MCF 10A (cell line): ENCODE results near the gene PTPN6. TPM values are rescaled to one million over a fixed set of nuclear protein-coding genes. Genes with fewer than 3 reads are reported as not detected.

ENCODE experiments used
- BruUV-seq: library from RNA; stranded (reverse); fragments of 400-500 nt; replicated peaks from 2 replicates; lab custom pipeline; 2021; lab: Mats Ljungman, UMichigan
- CTCF ChIA-PET: fragments of 300-600 bp; sonication (Branson Sonifier 250); formaldehyde crosslinking; extraction: SDS; loops from one replicate; lab custom pipeline; 2021; ENCODE audit warnings: antibody characterized with exemption, inconsistent platforms; lab: Yijun Ruan, JAX
- POLR2A ChIA-PET: fragments of 300-600, 350-650 bp; sonication (Branson Sonifier 250); formaldehyde crosslinking; extraction: SDS; loops from one replicate; lab custom pipeline; 2020; ENCODE audit warnings: antibody characterized with exemption, inconsistent platforms; lab: Yijun Ruan, JAX
- DNase-seq: peaks from one replicate; pipeline ENCODE4 v3.0.0-alpha.2; 2018; ENCODE audit not compliant: unreplicated experiment
- H3K27ac Mint-ChIP-seq: one replicate; pipeline ENCODE4 v1.8.0; 2022; ENCODE audit warnings: mild to moderate bottlenecking, low read depth, mixed read lengths; ENCODE audit not compliant: unreplicated experiment
- H3K27me3 Mint-ChIP-seq: one replicate; pipeline ENCODE4 v1.8.0; 2022; ENCODE audit warnings: mixed read lengths; ENCODE audit not compliant: insufficient read depth, unreplicated experiment
- H3K36me3 Mint-ChIP-seq: one replicate; pipeline ENCODE4 v1.8.0; 2022; ENCODE audit warnings: mild to moderate bottlenecking, moderate library complexity, mixed read lengths; ENCODE audit not compliant: insufficient read depth, unreplicated experiment
- H3K4me1 Mint-ChIP-seq: one replicate; pipeline ENCODE4 v1.8.0; 2022; ENCODE audit warnings: mixed read lengths; ENCODE audit not compliant: insufficient read depth, unreplicated experiment
- H3K4me3 Mint-ChIP-seq: one replicate; pipeline ENCODE4 v1.8.0; 2022; ENCODE audit warnings: mild to moderate bottlenecking, moderate library complexity, mixed read lengths; ENCODE audit not compliant: unreplicated experiment
- H3K9me3 Mint-ChIP-seq: one replicate; pipeline ENCODE4 v1.8.0; 2022; ENCODE audit warnings: mixed read lengths; ENCODE audit not compliant: unreplicated experiment
- intact Hi-C: fragments of 100-400 bp; cut with micrococcal nuclease; formaldehyde crosslinking; loops from 2 replicates; pipeline ENCODE4 v1.14.1; 2022
- total RNA-seq: library from RNA; stranded (reverse); gene quantifications from 2 replicates; pipeline ENCODE4 v1.2.3, GENCODE V29; 2022
- TF ChIP-seq, protein P1 (sequence below): fragments of 200-600 bp; IDR thresholded peaks from one replicate; pipeline ENCODE4 v1.8.0; 2022; ENCODE audit warnings: antibody characterized with exemption, mild to moderate bottlenecking; ENCODE audit not compliant: unreplicated experiment

Gene PTPN6
- total RNA-seq, 1 experiment from 2014 or later, result 10.3 TPM

DNA sequence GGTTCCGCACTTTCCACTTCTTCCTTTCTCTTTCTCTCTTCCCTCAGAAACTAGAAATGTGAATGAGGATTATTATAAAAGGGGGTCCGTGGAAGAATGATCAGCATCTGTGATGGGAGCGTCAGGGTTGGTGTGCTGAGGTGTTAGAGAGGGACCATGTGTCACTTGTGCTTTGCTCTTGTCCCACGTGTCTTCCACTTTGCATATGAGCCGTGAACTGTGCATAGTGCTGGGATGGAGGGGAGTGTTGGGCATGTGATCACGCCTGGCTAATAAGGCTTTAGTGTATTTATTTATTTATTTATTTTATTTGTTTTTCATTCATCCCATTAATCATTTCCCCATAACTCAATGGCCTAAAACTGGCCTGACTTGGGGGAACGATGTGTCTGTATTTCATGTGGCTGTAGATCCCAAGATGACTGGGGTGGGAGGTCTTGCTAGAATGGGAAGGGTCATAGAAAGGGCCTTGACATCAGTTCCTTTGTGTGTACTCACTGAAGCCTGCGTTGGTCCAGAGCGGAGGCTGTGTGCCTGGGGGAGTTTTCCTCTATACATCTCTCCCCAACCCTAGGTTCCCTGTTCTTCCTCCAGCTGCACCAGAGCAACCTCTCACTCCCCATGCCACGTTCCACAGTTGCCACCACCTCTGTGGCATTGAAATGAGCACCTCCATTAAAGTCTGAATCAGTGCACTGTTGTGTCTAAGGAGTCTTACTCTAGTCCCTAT, 28.0 kb upstream of the PTPN6 start:
- no peak overlapping the region for H3K4me3 Mint-ChIP-seq
- H3K9me3 Mint-ChIP-seq, result no peaks in the 10 kb centered on the region
- H3K27me3 Mint-ChIP-seq, result no peaks in the 10 kb centered on the region
- no TSS peak for BruUV-seq
- intact Hi-C loops, result no loop called here
- ChIA-PET CTCF (interaction anchor here (0.6 to 8.9 kb wide), 20 partner anchors 9 to 282 kb away, joined by 3 to 114 read pairs (median 5); partner anchors contain the start of genes C12orf57, C1S, RNU7-1 and SPSB2), POLR2A (interaction anchor here (1.5 to 7.8 kb wide), 4 partner anchors 11 to 52 kb away, joined by 4 to 167 read pairs (median 42); partner anchors contain the start of genes C12orf57, RNU7-1, SPSB2 and TPI1)
- TF ChIP-seq, protein P1, sequence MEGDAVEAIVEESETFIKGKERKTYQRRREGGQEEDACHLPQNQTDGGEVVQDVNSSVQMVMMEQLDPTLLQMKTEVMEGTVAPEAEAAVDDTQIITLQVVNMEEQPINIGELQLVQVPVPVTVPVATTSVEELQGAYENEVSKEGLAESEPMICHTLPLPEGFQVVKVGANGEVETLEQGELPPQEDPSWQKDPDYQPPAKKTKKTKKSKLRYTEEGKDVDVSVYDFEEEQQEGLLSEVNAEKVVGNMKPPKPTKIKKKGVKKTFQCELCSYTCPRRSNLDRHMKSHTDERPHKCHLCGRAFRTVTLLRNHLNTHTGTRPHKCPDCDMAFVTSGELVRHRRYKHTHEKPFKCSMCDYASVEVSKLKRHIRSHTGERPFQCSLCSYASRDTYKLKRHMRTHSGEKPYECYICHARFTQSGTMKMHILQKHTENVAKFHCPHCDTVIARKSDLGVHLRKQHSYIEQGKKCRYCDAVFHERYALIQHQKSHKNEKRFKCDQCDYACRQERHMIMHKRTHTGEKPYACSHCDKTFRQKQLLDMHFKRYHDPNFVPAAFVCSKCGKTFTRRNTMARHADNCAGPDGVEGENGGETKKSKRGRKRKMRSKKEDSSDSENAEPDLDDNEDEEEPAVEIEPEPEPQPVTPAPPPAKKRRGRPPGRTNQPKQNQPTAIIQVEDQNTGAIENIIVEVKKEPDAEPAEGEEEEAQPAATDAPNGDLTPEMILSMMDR, result no peak
- peaks cover 47% of the 10 kb centered on the region for H3K4me1 Mint-ChIP-seq
- no peak overlapping the region for H3K27ac Mint-ChIP-seq
- DNase-seq, result no peak
- peaks cover 5% of the 10 kb centered on the region for H3K36me3 Mint-ChIP-seq

DNA sequence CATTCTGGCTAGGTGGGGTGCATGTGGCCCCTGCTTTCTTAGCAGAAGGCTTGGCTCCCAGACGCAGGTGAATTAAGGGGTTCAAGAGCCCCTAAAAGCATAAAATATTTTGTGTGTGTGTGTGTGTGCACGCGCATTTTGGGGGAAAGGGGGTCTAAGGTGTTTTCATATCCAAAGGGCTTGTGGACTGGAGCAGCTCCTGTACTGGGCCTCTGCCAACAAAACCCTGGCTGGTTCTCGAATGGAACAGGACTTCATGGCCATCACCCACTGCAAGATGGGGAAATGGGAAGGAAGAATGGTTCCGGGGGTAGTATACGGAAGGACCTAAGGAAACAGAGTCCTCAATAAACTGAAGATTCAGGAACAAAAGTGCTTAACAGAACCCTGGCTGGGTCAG, 27.3 kb upstream of the PTPN6 start:
- no peak for DNase-seq
- peaks cover 52% of the 10 kb centered on the region for H3K4me1 Mint-ChIP-seq
- no peak overlapping the region for H3K4me3 Mint-ChIP-seq
- TF ChIP-seq, protein P1, result no peak
- H3K9me3 Mint-ChIP-seq, result no peaks in the 10 kb centered on the region
- H3K36me3 Mint-ChIP-seq, result peaks cover 5% of the 10 kb centered on the region
- no peaks in the 10 kb centered on the region for H3K27me3 Mint-ChIP-seq
- no TSS peak for BruUV-seq
- CTCF ChIA-PET, result interaction anchor here (0.6 to 8.9 kb wide), 37 partner anchors 9 to 283 kb away, joined by 3 to 114 read pairs (median 4); partner anchors contain the start of genes C12orf57, C1RL, C1S and RNU7-1
- intact Hi-C loops, result loop anchor here (1.0 to 2.0 kb wide), 4 partner anchors 14 to 185 kb away; partner anchors contain the start of gene C1RL
- H3K27ac Mint-ChIP-seq, result no peak overlapping the region
- POLR2A ChIA-PET, result interaction anchor here (0.7 to 7.8 kb wide), 9 partner anchors 11 to 189 kb away, joined by 3 to 167 read pairs (median 29); partner anchors contain the start of genes C12orf57, LPCAT3, RNU7-1 and SPSB2

DNA sequence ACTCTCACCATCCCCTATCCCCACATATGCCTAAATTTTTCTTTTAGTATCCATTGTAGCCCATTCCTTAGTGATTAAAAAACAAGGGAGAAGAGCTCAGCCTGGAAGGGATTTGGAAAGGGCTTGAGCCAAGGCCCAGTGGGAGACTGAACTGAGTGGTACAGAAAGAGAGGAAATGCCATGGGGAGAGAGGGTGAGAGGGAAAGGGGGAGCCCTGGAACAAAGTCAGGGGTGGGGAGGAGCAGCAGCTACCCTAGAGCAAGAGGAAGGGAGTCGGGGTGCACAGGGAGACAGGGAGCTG, 26.0 kb upstream of the PTPN6 start:
- intact Hi-C loops, result loop anchor here (2.0 kb wide), 1 partner anchor 184 kb away; the partner anchor contains the start of gene C1RL
- peaks cover 59% of the 10 kb centered on the region for H3K4me1 Mint-ChIP-seq
- peaks cover 11% of the 10 kb centered on the region for H3K36me3 Mint-ChIP-seq
- DNase-seq, result no peak
- CTCF ChIA-PET, result interaction anchor here (0.6 to 8.9 kb wide), 27 partner anchors 13 to 640 kb away, joined by 3 to 114 read pairs (median 4); partner anchors contain the start of genes C12orf57, C1RL, LRRC23 and RNU7-1
- POLR2A ChIA-PET, result interaction anchor here (0.6 to 7.8 kb wide), 24 partner anchors 9 to 1146 kb away, joined by 3 to 167 read pairs (median 6); partner anchors contain the start of genes C12orf57, C1RL, CDCA3 and LRRC23
- peak overlapping the region; percentile 92 for H3K27ac Mint-ChIP-seq
- no peaks in the 10 kb centered on the region for H3K27me3 Mint-ChIP-seq
- H3K9me3 Mint-ChIP-seq, result no peaks in the 10 kb centered on the region
- H3K4me3 Mint-ChIP-seq, result peak overlapping the region; percentile 80
- TF ChIP-seq, protein P1, result no peak
- BruUV-seq, result no TSS peak
